ENCODE results near the gene NKPD1.

DNA sequence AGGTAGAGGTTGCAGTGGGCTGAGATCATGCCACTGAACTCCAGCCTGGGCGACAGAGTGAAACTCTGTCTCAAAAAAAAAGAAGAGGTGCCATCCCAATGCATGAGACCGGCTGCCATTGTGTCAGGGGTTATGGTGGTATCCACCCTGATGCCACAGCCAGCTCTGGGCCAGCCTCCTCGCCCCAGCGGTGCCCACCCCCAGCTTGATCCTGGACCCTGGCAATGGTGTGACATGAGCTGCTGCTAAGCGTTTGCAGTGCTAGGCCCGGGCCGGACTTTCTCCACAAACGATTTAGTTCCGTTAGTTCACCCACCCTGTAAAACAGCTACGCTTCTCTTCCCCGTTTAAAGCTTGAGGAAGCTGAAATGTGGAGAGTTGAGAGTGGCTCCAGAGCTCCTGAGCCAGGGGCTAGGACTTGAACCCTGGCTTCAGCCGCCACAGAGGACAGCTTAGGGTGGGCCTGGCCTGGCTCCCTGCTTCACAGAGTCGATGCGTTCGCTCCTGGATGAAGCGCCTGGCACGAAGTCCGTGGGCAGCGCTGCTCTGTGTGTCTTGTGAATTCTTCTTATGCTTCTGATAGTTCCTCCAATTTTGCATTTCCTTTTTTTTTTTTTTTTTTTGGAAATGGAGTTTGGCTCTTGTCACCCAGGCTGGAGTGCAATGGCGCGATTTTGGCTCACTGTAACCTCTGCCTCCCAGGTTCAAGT, 25.5 kb downstream of the NKPD1 start:
- TF ChIP-seq, protein P1, sequence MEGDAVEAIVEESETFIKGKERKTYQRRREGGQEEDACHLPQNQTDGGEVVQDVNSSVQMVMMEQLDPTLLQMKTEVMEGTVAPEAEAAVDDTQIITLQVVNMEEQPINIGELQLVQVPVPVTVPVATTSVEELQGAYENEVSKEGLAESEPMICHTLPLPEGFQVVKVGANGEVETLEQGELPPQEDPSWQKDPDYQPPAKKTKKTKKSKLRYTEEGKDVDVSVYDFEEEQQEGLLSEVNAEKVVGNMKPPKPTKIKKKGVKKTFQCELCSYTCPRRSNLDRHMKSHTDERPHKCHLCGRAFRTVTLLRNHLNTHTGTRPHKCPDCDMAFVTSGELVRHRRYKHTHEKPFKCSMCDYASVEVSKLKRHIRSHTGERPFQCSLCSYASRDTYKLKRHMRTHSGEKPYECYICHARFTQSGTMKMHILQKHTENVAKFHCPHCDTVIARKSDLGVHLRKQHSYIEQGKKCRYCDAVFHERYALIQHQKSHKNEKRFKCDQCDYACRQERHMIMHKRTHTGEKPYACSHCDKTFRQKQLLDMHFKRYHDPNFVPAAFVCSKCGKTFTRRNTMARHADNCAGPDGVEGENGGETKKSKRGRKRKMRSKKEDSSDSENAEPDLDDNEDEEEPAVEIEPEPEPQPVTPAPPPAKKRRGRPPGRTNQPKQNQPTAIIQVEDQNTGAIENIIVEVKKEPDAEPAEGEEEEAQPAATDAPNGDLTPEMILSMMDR (IDR thresholded peaks at IDR 0.05 in 8 of 11, conservative IDR thresholded peaks at IDR 0.05 in 3 of 11), result no peak
- no peak for TF ChIP-seq POLR2A (IDR thresholded peaks at IDR 0.05)

All from spleen (tissue), 7 donors.